Measurements from ENCODE around the gene PBRM1. TPM values are rescaled to one million over a fixed set of nuclear protein-coding genes. Genes with fewer than 3 reads are reported as not detected.

PBRM1 gene
- total RNA-seq, 2 donors from 2014 or later: 53.0 to 57.0 TPM

DNA sequence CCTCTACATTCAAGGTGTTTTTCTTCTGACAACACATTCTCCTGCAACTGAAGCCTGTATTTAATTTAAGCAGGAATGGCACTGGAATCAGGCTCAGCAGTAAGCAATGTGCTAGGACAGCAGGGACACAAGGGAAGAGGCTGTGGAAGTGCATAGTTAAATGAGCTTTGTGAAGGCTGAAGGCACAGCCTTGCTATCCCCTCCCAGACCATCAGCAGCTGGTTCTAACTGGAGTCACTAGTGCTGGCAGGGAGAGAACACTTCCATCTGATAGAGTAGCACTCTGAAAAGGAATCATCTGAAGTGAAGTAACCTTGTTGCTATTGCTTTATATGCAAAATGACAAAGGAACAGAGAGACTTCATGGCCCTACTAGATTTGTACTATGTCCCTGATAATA is 134.6 kb downstream of the PBRM1 start:
- no peak for ATAC-seq
- intact Hi-C loops (cut with DNase I, micrococcal nuclease): no loop called here
- DNase-seq: no peak

GRCh38 chr3:52547143-52547542 is 138.6 kb downstream of the PBRM1 start:
- intact Hi-C loops (cut with DNase I, micrococcal nuclease): no loop called here
- DNase-seq: no peak
- no peak for ATAC-seq

- intact Hi-C loops (cut with DNase I, micrococcal nuclease): no loop called here
- no peak for DNase-seq
- ATAC-seq: peak; percentile 87
These were observed 139.4 kb downstream of the PBRM1 start for GRCh38 chr3:52546111-52546901.

GRCh38 chr3:52544937-52545336 is 140.8 kb downstream of the PBRM1 start:
- intact Hi-C loops (cut with DNase I, micrococcal nuclease): no loop called here
- ATAC-seq (no peak), DNase-seq (no peak)

DNA sequence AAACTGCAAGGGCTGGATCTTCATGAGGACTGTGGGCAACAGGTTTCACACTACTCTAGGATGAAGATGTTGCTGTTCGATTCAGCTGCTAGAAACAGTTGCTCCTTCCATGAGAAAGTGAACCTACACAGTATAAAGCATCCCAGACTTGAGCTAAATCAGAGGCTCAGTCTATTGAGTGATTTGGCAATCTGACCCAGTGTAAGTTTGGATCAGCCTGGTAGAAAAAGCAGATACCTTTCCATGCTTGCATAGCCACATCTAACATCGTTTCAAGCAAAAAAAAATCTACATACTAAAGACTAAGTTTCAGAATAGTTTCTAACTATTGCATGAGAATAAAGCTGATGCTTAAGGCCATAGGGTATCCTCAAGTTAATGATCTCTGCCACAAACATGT is 144.7 kb downstream of the PBRM1 start:
- intact Hi-C loops (cut with DNase I, micrococcal nuclease): no loop called here
- ATAC-seq (no peak), DNase-seq (no peak)

DNA sequence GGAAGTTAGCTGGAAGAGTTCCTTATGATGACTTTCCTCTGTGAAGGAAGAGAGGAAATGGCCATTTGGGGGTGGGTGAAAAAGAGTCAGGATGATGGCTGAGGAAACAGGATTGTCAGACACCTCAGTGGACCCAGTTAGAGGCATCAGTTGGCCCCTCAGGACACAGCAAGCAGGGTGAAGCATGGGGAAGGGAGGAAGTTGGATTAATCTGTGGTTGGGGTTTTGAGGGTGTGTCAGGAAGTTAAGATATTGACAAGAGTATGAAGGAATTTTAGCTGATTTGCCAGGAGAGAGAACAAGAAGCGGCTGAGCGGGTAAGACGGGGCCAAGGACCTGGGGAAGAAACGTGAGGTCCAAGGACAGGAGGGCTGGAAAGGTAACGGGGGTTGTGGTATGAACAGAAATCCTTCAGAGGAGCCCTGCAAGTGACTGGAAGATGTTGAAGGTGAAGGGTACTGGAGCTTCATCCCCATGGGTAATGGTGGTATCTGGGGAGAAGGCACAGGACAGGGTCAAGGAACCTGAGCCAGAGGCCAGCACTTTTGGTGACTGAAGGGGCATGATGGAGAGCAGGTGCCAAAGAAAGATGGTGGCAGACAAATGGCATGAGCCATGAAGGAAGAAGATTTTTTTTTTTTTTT is 146.6 kb downstream of the PBRM1 start:
- ATAC-seq (no peak), DNase-seq (no peak)
- intact Hi-C loops (cut with DNase I, micrococcal nuclease): no loop called here

GRCh38 chr3:52537726-52538421 is 147.8 kb downstream of the PBRM1 start:
- ATAC-seq: no peak
- DNase-seq: peak in 1 of 2 donors; percentile 15
- intact Hi-C loops (cut with DNase I, micrococcal nuclease): no loop called here

- ATAC-seq (peak; percentile 26), DNase-seq (no peak)
- intact Hi-C loops (cut with DNase I, micrococcal nuclease): no loop called here
These were observed 148.5 kb downstream of the PBRM1 start for GRCh38 chr3:52537165-52537620.

GRCh38 chr3:52536369-52537164 is 149.1 kb downstream of the PBRM1 start, which contains the start of gene UQCC5:
TSS of gene UQCC5 (plus strand) at chr3:52536605. CDS start at chr3:52536756, 151 bp downstream.
- ATAC-seq (peak; percentile 90), DNase-seq (peak; percentile 98)
- intact Hi-C loops (cut with DNase I, micrococcal nuclease): no loop called here

- ATAC-seq (no peak), DNase-seq (no peak)
- intact Hi-C loops (cut with DNase I, micrococcal nuclease): no loop called here
These were observed 149.7 kb downstream of the PBRM1 start for GRCh38 chr3:52536112-52536368.

DNA sequence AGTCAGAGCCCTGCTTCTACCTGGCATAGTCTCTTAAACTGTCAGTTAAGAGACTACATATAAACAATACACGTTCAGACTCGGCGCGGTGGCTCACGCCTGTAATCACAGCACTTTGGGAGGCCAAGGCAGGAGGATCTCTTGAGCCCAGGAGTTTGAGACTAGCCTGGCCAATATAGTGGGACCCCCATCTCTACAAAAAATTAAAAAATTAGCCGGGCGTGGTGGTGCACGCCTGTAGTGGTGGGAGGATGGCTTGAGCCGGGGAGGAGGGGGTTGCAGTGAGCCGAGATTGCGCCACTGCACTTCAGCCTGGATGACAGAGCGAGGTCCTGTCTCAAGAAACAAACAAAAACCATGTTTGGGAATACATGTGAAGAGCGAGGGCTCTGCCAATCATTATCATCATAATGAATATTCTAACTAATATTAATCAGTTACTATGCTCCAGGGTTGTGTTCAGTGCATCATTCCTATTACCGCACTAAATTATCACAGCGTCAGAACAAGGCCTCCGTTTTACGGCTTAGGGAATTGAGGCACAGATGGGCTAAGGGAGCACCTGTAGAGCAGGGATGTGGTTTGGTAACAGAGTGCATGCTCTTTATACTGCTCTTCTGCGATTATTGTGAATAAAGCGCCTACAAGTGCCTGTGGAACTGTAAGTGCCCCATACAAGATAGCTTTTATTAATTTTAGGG is 150.2 kb downstream of the PBRM1 start:
- peak in 1 of 2 donors; percentile 14 for DNase-seq
- no peak for ATAC-seq
- intact Hi-C loops (cut with DNase I, micrococcal nuclease): no loop called here

DNA sequence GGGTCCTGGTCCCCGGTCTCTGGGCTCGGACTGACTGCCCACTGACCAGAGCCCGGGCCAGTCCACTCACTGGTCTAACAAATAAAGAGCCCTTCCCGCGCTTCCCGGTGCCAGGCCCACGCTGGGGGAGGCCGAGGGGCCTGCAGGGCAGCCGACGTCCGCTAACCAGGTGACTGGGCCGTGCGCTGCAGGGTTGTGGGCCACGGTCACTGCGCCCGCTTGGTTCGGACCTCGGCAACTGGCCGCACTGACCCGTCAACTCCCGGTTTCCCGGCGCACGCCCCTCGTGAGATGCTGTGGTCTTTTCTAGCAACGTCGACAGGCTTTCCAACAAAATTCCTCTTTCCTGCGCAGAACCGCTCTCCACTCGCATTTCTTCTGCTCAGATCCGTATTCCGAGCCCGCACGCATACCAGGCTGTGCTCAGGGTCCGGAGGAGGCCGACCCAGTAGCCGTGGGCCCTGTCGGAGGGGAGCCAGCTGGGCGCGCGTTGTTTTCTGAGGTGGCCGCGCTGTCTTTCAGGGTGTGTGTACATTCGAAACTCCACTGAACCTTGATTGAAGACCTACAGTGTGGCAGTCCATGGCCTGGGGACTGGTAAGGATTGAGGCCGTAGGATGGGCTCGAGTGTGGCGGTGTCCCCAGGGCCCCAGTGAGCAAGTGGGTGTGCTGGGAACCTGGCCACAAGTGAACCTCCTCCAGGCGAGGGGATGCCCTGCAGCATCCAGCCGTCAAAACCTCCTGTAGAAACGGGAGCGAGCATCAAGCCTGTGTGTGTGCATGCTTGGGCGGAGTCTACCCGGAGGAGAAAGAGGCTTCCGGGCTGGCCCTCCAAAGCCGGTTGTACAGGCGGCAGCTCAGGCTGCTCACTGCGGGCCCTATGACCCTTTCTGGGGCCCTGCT is 151.2 kb downstream of the PBRM1 start:
- intact Hi-C loops (cut with DNase I, micrococcal nuclease): no loop called here
- peak in 1 of 2 donors; percentile 29 for DNase-seq
- no peak for ATAC-seq

DNA sequence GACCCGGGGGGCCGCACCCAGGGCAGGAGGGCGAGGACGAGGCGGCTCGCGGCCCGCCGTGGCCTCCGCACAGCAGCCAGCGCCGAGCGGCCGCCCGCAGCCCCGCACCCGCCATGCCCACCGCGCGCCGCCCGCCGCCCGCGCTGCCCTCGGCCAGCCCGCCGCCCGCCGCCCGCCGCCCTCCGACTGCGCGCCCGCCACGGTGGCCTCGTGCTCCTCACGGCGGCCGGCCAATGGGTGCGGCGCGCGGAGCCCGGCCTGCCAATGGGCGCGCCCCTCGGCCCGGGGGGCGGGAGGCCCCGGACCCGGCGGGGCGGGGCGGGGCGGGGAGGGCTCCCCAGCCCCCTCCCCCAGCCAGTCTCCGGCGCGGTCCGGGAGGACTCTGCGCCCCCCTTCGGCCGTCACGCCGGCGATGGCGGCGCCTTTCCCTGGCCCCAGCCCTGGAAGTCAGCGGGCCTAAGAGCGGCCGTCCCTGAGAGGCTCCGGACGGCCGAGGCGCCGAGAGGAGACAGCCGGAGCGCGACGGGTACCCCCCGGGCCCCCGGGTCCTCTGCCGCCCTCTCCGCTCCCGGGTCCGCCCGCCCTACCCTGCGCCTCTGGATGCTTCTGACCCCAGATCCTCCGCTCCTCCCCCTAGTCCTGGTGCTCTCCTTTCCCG is 152.0 kb downstream of the PBRM1 start, which contains the start of gene NT5DC2:
Gene NT5DC2, minus strand, starts transcription at position 235 of the 658 bp plus-strand sequence. Its CDS starts 120 bp downstream, at position 115.
- DNase-seq: peak in 1 of 2 donors; percentile 69
- intact Hi-C loops (cut with DNase I, micrococcal nuclease): no loop called here

DNA sequence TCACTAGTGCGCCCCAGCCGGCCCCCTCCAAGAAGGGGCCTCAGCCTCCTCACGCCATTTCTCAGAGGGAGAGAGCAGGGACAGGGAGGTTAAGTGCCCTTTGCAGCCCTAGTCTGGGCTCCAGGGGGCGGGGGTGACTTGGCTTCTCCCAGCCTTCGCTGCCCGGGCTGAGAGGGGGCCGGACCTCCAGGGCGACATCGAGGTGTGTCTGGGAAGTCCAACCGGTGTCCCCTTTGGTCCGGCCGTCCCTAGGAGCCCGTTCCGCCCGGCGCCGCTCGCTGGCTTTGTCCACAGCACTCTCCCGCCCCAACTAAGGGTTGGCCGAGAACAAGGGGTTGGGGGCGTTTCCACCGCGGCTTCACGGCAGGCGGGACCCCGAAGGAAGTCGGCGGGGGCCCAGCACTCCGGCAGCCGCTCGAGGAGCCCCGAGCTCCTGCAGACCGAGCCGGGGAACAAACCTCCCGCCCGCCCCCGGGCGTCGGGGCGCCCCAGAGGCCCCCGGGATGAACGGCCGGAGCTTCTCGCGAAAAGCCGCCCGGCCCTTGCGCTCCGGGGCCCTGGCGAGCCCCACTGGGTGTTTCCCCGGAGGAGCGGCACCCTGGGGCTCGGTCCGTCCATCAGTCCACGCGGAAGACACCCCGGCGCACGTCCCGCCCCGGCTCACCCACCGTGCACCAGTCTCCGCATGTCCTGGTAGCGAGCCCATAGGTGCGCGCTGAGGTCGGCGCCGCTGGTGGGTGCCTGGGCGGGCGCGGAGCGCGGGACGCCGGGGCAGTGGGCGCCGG is 152.7 kb downstream of the PBRM1 start:
- intact Hi-C loops (cut with DNase I, micrococcal nuclease): no loop called here
- ATAC-seq (no peak), DNase-seq (peak in 1 of 2 donors; percentile 50)

More for the DNA sequence above, 152.0 kb downstream of the PBRM1 start, which contains the start of gene NT5DC2:
- peak; percentile 23 for ATAC-seq

DNA sequence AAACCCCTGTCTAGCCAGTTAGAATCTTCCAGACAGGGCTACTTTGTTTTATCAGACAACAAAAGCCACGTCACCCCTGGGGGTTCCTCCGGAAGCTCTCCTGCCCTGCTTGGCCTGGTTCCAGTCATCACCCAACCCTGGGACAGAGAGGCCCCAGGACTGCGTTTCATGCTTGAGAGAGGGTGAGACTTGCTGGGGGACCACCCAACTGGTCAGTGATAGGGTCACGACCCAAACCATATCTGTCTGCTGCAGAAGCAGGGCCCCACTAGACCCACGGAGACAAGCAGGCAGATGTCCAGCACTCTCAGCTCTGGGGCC is 153.2 kb downstream of the PBRM1 start:
- no peak for ATAC-seq
- peak in 1 of 2 donors; percentile 32 for DNase-seq
- intact Hi-C loops (cut with DNase I, micrococcal nuclease): no loop called here

DNA sequence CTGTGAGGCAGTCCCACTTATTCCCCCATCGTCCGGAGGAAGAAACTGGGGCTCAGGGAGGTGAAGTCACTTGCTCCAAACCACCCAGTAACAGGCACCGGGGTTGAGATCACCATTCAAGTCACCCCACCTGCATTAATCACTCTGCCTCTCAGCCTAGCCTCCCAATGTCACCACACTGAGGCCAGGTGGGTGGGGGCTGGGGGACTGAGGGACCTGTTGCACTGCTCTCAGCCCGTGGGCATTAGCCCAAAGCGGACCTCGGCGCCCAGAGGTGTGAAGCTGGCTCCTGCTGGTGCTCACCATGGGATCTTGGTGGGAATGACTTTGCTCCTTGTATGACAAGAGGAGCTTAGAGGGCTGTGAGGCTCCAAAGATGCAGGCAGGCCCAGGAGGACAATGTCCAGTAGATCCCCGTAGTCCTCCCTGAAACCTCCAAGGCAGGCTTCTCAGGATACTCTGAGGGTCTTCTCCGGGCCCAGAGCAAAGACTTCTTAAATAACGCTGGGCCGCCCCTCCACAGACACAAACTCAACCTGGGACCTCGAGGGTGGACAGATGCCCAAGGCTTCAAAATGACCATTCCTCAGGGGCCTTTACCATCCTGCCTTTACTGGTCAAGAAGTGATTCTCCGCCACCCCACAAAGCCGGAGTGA is 153.7 kb downstream of the PBRM1 start:
- intact Hi-C loops (cut with DNase I, micrococcal nuclease): no loop called here
- DNase-seq (peak in 1 of 2 donors; percentile 11), ATAC-seq (no peak)

Measured in left colon (tissue), 2 donors.